ENCODE data around the gene TNN. TPM values are rescaled to one million over a fixed set of nuclear protein-coding genes. Genes with fewer than 3 reads are reported as not detected.

TNN gene
- not detected in 2 replicates for total RNA-seq

GRCh38 chr1:175067362-175068106, at the start of gene TNN:
TNN (plus strand) TSS chr1:175067833; CDS start chr1:175077419, 9,586 bp downstream.

GRCh38 chr1:175023043-175023921, 44.4 kb upstream of the TNN start, which contains the start of gene MRPS14:
MRPS14 (minus strand) TSS chr1:175023425; CDS start chr1:175023408, 17 bp downstream.

GRCh38 chr1:175192630-175193526, 125.2 kb downstream of the TNN start, which contains the start of gene KIAA0040:
KIAA0040 (minus strand) TSS chr1:175192776; CDS start chr1:175161013, 31,763 bp downstream.

Other genes starting within 250 kb of the TNN start
- gene CACYBP, start 67.9 kb upstream of the TNN start, total RNA-seq: 155 and 158 TPM in 2 replicates
- gene MRPS14, start 44.4 kb upstream of the TNN start, total RNA-seq: 16.3 and 19.2 TPM in 2 replicates
- under 0.01 and 0.15 TPM in 2 replicates for gene KIAA0040, start 124.9 kb downstream of the TNN start, total RNA-seq

Measured in bronchus fibroblast of lung (primary cell).